Right ventricle myocardium superior (tissue), 1 donor: Measurements from ENCODE around the gene BSCL2. TPM values are rescaled to one million over a fixed set of nuclear protein-coding genes. Genes with fewer than 3 reads are reported as not detected.
"Not testable (repeated sequence)": the region's sequence is repeated elsewhere in the genome, so short reads cannot be mapped to it uniquely, and the experiment has no call there.

Source experiments
- ATAC-seq: fragments of 200-7000 bp; cut with Tn5 transposase; one replicate; pipeline ENCODE4 v1.9.1; 2020; ENCODE audit warnings: mild to moderate bottlenecking; ENCODE audit not compliant: poor library complexity
- DNase-seq: peaks from one replicate; pipeline ENCODE4 v3.0.0-alpha.2; 2020
- intact Hi-C: fragments of 100-400 bp; cut with DNase I; formaldehyde crosslinking; loops from one replicate; pipeline ENCODE4 v1.11.2; 2022
- total RNA-seq: library from RNA; stranded (reverse); fragmentation: NEBNext Ultra II Directional; extraction: Animal tissue kit (Norgen Biotek cat#: 25700); gene quantifications from one replicate; pipeline ENCODE4 v1.2.1, GENCODE V29; 2021
- donor health status: DM: no; HTN: yes; CAD: no; lungs with severe emphysema.

The BSCL2 gene
- total RNA-seq, 1 donor from 2014 or later, result 21.7 TPM

- intact Hi-C loops, result no loop called here
- DNase-seq (no peak), ATAC-seq (no peak)
These were observed 16.9 kb upstream of the BSCL2 start for GRCh38 chr11:62724171-62724570.

DNA sequence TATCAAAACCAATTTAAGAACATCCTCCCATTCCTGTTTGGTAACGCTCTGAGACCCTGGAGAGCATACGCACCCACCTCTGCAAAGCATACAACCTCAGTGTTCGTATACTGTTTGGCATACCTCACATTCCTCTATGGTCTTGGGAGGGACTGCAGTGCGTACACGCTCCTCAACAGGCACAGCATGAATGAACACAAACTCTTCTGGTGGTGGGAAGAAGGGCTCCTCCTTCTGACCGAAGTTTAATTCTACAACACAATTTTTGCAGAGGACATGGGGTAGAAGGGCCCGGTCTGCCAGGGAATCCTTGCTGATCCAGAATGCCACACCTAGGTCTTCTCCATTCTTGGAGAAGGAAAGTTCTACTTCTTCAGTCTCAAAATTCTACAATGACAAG lies 14.8 kb upstream of the BSCL2 start:
- no peak for ATAC-seq
- intact Hi-C loops, result no loop called here
- DNase-seq, result no peak

GRCh38 chr11:62719302-62719978 lies 12.2 kb upstream of the BSCL2 start:
- no peak for ATAC-seq
- DNase-seq, result no peak
- intact Hi-C loops, result no loop called here

DNA sequence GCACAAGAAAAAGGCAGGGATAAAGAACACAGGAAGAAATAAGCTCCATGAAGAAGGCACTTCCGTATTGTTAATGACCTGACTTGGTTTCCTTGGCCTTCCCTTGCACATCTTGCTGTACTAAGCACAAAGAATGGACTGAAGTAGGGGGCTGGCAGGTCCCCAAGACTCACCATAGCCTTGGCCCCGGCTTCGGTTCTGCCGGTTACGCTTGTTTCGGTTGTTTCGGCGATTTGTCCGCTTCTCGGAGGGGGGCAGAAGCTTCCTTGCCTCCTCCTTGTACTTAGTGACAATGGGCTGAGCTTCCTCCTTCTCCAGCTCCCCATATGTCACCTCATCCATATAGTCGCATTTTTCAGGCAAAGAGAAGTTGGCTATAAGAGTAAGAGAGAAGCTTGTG lies 9.6 kb upstream of the BSCL2 start:
- ATAC-seq (no peak), DNase-seq (no peak)
- intact Hi-C loops, result no loop called here

DNA sequence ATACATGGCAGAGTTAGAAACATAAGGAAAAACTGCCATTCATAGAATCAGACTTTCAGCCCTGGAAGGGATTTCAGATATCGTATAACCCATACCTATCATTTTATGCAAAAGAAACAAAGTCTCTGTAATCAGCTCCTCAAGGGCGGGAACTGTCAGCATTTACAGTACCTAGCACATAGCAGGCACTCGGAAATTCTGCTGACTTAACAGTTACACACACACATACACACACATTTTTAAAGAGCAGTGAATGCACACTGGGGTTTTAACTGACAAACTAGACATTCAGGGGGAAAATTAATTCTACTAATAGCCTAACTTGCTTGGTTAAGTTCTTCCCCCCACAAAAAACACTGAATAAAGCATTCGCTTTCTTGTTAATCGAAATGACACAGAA lies 9.0 kb upstream of the BSCL2 start:
- DNase-seq (no peak), ATAC-seq (no peak)
- intact Hi-C loops, result no loop called here

GRCh38 chr11:62715150-62716130 lies 8.2 kb upstream of the BSCL2 start:
- intact Hi-C loops, result no loop called here

GRCh38 chr11:62713343-62713742 lies 6.1 kb upstream of the BSCL2 start:
- DNase-seq (no peak), ATAC-seq (peak; percentile 10)

More at GRCh38 chr11:62715150-62716130, 8.2 kb upstream of the BSCL2 start:
- no peak for DNase-seq
- no peak for ATAC-seq

DNA sequence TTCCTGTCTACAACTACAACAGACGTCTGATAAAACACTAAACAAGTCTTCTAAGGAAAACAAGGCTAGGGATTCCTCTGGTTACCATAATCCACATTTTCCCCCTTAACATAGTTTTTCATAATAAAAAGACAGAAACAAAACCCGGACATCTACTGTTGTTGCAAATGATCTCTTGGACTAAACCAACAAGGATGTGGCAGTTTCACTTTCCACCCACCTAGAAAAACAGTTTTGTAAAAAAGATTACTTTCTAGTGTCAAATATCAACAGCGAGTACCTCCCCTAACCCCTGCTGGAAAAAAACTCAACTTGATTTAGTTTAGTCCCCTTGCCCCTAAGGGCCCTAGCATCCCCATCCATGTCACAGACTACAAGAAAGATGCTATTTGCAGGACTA lies 5.6 kb upstream of the BSCL2 start:
- no peak for ATAC-seq
- intact Hi-C loops, result no loop called here
- DNase-seq, result no peak

More at GRCh38 chr11:62713343-62713742, 6.1 kb upstream of the BSCL2 start:
- intact Hi-C loops, result no loop called here

DNA sequence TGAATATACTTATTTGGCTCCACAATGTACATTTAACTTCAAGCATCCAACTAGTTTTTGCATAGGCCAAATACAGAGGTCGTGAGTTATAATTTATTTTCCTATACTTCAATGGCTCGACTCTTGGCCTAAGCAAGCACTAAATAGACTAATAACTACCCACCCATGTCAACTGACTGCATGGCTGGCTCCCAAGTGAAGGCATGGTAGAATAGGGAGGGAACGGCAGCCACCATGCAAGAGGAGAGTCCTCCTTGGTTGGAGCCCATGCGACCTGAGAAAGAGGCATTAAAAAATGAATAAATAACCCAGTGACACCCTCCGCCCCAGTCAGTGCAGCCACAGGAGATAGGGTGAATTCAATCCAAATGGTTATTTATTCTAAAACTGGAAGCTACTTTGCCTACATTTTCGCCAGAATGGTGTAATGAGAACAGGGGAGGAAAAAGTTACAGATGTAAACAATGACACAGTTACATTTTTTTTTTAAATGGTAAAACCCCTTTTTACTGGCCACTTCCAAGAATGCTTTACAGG lies 5.1 kb upstream of the BSCL2 start:
- intact Hi-C loops, result no loop called here
- DNase-seq (no peak), ATAC-seq (no peak)

GRCh38 chr11:62710001-62710345 lies 2.7 kb upstream of the BSCL2 start:
- no peak for ATAC-seq
- intact Hi-C loops, result no loop called here

DNA sequence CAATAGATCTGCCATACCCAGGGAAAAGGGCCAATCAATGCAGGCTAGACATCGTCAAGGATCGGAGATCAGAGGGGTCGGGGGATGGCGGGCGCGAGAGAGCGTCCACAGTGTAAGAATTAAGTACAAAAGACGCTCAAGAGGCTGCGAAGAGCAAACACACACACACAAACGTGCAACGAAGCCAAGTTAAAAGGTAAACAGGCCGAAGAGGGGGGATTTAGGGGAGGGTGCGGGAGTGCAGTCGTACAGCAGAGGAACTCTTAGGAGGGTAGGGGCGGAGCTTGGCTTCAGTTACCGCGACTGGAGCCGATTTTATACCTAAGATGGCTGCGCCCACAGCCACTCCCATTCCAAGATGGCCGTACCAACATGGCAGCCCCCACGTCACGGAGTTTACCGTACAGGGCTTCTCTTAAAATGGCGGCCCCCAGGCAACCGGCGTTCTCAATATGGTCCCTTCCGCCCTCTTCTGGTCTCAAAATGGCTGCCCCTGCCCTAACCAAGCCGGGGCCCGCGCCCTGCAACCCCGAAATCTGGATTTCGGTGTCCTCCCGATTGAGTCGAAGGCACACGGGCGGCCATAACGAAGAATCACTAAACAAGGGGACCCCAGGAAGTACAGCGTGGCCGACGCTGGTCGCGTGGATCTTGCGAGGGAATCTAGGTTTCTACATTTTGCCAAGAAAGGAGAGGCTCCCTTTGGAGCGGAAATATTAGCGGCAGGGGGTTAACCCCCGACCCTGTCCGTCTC lies 2.2 kb upstream of the BSCL2 start:
- ATAC-seq, result peak; percentile 85
- intact Hi-C loops, result no loop called here
- DNase-seq, result peak; percentile 99

More at GRCh38 chr11:62710001-62710345, 2.7 kb upstream of the BSCL2 start:
- no peak for DNase-seq

- intact Hi-C loops, result no loop called here
- ATAC-seq, result no peak
These were observed 1.6 kb upstream of the BSCL2 start for GRCh38 chr11:62708793-62709192.

DNA sequence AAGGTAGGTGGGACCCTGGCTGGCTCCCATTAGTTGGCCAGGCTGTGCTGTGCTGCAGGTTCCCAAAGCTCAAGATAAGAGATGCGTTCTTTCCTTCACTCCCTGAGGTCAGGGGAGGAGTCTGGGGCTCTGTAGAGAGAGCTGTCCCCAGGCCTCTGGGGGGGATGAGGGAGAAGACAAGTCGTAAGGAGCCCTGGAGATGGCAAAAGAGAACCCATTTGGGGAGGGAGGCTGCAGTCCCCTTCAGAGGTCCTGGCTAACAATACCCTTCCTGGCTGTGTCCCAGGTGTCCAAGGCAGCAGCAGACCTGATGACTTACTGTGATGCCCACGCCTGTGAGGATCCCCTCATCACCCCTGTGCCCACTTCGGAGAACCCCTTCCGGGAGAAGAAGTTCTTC lies 1.2 kb upstream of the BSCL2 start:
- intact Hi-C loops, result no loop called here
- DNase-seq (no peak), ATAC-seq (no peak)

More at GRCh38 chr11:62708793-62709192, 1.6 kb upstream of the BSCL2 start:
- no peak for DNase-seq

GRCh38 chr11:62706850-62707247 lies 375 bp downstream of the BSCL2 start:
- intact Hi-C loops, result no loop called here
- ATAC-seq, result no peak
- no peak for DNase-seq

- intact Hi-C loops, result no loop called here
- peak; percentile 88 for ATAC-seq
- DNase-seq, result peak; percentile 97
These were observed 1.1 kb downstream of the BSCL2 start for GRCh38 chr11:62705880-62706849.

DNA sequence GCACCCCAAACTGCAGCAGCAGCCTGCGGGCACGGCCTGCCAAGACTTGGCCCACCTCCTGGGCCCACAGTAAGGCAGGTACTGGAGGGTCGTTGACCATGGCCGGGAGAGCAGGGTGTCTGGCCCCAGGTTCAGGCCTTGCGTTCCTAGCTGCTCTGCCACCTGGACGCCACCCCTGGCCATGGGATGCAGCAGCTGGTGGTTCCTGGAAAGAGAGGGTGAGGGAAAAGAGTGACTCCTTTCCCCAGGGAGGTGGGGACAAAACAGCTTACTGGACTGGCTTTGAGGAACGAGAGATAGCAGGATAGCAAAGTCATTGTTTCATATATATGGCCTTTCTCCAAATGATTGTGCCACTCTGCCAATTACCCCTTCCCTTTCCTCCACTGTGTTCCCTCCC lies 1.8 kb downstream of the BSCL2 start:
- no peak for DNase-seq
- intact Hi-C loops, result no loop called here
- ATAC-seq, result no peak

GRCh38 chr11:62703921-62704320 lies 3.3 kb downstream of the BSCL2 start:
- intact Hi-C loops, ATAC-seq, DNase-seq: not testable (repeated sequence)

GRCh38 chr11:62702246-62702645 lies 5.0 kb downstream of the BSCL2 start:
- no peak for ATAC-seq
- DNase-seq, result no peak
- intact Hi-C loops, result no loop called here
